ENCODE results near the gene SERTAD4. TPM values are rescaled to one million over a fixed set of nuclear protein-coding genes. Genes with fewer than 3 reads are reported as not detected.

Gene SERTAD4
- total RNA-seq, 1 experiment from 2014 or later = 3.9 TPM

DNA sequence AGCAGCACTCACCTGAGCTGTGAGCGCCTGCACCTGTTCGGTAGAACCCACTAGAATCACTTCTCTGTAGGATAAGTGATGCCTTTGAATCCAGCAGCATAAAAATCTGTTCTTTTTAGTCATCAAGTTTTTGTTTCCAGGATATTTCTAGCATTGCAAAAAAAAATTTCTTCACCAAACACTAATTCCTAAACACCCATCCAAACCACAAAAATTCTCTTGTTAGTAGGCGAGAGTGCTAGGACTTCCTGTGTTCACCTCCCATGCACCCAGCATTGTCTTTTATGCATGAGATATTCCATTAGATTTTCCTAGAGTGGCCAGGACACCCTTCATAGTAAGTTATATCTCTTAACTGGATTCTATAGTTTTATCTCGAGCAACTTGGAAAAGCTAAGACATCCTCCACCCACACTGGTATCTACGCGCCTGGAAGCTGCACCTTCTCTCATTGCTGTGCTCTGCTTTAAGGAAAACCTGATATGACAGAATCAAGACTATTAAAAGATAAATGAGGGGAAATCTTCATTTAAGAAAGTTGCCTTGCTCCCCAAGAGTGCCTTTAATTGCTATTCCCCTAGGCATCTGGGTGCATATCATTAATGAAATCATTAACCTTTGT is 12.3 kb downstream of the SERTAD4 start:
- no peak overlapping the region for H3K4me2 ChIP-seq (ENCODE audit: insufficient read depth, insufficient read length, low read length)
- H2BK15ac ChIP-seq (ENCODE audit: low read depth, low read length) = no peak overlapping the region
- H3K18ac ChIP-seq (ENCODE audit: insufficient read length, low read depth, low read length) = no peak overlapping the region
- no peak overlapping the region for H2BK20ac ChIP-seq (ENCODE audit: low read depth, low read length, poor library complexity, severe bottlenecking)
- no peaks in the 10 kb centered on the region for H3K79me1 ChIP-seq (ENCODE audit: insufficient read depth, low read depth, low read length, poor library complexity, severe bottlenecking)
- no peak overlapping the region for H4K5ac ChIP-seq (ENCODE audit: insufficient read length, low read depth, low read length)
- H2BK5ac ChIP-seq (ENCODE audit: insufficient read length, low read length) = no peak overlapping the region
- no peak overlapping the region for H3K4ac ChIP-seq (ENCODE audit: low read depth, low read length)
- TF ChIP-seq, protein P1, sequence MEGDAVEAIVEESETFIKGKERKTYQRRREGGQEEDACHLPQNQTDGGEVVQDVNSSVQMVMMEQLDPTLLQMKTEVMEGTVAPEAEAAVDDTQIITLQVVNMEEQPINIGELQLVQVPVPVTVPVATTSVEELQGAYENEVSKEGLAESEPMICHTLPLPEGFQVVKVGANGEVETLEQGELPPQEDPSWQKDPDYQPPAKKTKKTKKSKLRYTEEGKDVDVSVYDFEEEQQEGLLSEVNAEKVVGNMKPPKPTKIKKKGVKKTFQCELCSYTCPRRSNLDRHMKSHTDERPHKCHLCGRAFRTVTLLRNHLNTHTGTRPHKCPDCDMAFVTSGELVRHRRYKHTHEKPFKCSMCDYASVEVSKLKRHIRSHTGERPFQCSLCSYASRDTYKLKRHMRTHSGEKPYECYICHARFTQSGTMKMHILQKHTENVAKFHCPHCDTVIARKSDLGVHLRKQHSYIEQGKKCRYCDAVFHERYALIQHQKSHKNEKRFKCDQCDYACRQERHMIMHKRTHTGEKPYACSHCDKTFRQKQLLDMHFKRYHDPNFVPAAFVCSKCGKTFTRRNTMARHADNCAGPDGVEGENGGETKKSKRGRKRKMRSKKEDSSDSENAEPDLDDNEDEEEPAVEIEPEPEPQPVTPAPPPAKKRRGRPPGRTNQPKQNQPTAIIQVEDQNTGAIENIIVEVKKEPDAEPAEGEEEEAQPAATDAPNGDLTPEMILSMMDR (conservative IDR thresholded peaks at IDR 0.05) = no peak
- no CpG with 5 or more reads among the region's 6 CpGs for whole genome bisulfite sequencing (ENCODE audit: extremely low coverage, insufficient read length, low lambda C conversion rate)
- H3K27ac ChIP-seq (ENCODE audit: insufficient read length, low read depth, low read length) = no peak overlapping the region
- no peak overlapping the region for H3K56ac ChIP-seq (ENCODE audit: insufficient read length, low read depth, low read length)
- no peak overlapping the region for H2BK120ac ChIP-seq (ENCODE audit: low read depth, low read length, poor library complexity, severe bottlenecking)
- H3K27me3 ChIP-seq (ENCODE audit: insufficient read depth, low read length) = no peaks in the 10 kb centered on the region
- no peak overlapping the region for H3T11ph ChIP-seq (ENCODE audit: low read length)
- H3K9me3 ChIP-seq (ENCODE audit: control insufficient read depth, low read depth, low read length) = no peaks in the 10 kb centered on the region
- no peak overlapping the region for H4K91ac ChIP-seq (ENCODE audit: insufficient read length, low read depth, low read length)
- no peak overlapping the region for H2BK12ac ChIP-seq (ENCODE audit: insufficient read length, low read depth, low read length)
- H3K9ac ChIP-seq (ENCODE audit: extremely low read depth, insufficient read length, low read length) = no peak overlapping the region
- peaks cover 4% of the 10 kb centered on the region; the same call in 1 of the 2 replicates for H3K4me1 ChIP-seq (ENCODE audit: insufficient read depth, low read length)
- no peak overlapping the region for H2AFZ ChIP-seq (ENCODE audit: low read length)
- peaks cover 7% of the 10 kb centered on the region for H3K27me3 Mint-ChIP-seq (ENCODE audit: low read depth)
- no peak overlapping the region for H4K8ac ChIP-seq (replicated peaks; ENCODE audit: insufficient read length, low read depth, low read length)
- H2AK5ac ChIP-seq (ENCODE audit: insufficient read length, low read length) = no peak overlapping the region
- H3K27ac Mint-ChIP-seq = no peak overlapping the region
- H3K4me3 Mint-ChIP-seq = no peak overlapping the region
- peaks cover 2 to 5% of the 10 kb centered on the region in 2 experiments; a peak in 3 of 4 replicates for H3K4me1 Mint-ChIP-seq
- H3K14ac ChIP-seq (ENCODE audit: insufficient read depth, low read length) = no peak overlapping the region
- no peak overlapping the region for H3K23ac ChIP-seq (ENCODE audit: insufficient read length, low read depth, low read length)
- DNase-seq = no peak
- H3K79me2 ChIP-seq (ENCODE audit: insufficient read depth, low read length) = no peaks in the 10 kb centered on the region
- no peaks in the 10 kb centered on the region for H4K20me1 ChIP-seq (ENCODE audit: control insufficient read depth, insufficient read depth, insufficient read length)
- H3K23me2 ChIP-seq (ENCODE audit: insufficient read length, low read depth, low read length, poor library complexity, severe bottlenecking) = no peaks in the 10 kb centered on the region
- H3K9me3 Mint-ChIP-seq = no peaks in the 10 kb centered on the region
- no peaks in the 10 kb centered on the region for H3K36me3 Mint-ChIP-seq (ENCODE audit: insufficient read depth in 1 of 3, low read depth in 3 of 3)

Data from H9 (cell line).